ENCODE results near the gene ZNF654. TPM values are rescaled to one million over a fixed set of nuclear protein-coding genes. Genes with fewer than 3 reads are reported as not detected.
A peak's percentile ranks its signal among the peaks of the same experiment; 100 is the strongest.

The ZNF654 gene
- polyA plus RNA-seq, 1 experiment: 6.7 TPM

- no peak overlapping the region for H3K4me3 ChIP-seq (ENCODE audit: low read depth, low read length)
- POLR2A ChIA-PET: no interaction called here
Observed at GRCh38 chr3:88142094-88142624, 83.1 kb downstream of the ZNF654 start.

GRCh38 chr3:88147261-88147660 is 88.2 kb downstream of the ZNF654 start:
- Histone ChIP-seq H3K4me3 (ENCODE audit: low read depth, low read length) (no peak overlapping the region), H3K27ac (ENCODE audit: low read depth, low read length) (no peak overlapping the region), H3K9me3 (ENCODE audit: control insufficient read depth, insufficient read depth, low read length) (no peaks in the 10 kb centered on the region; the same call in 1 of the 2 replicates), H3K27me3 (ENCODE audit: control insufficient read depth, insufficient read depth, low read length) (no peaks in the 10 kb centered on the region)
- CTCF ChIA-PET: no interaction called here
- no peak for DNase-seq (ENCODE audit: low read depth, low spot score)
- POLR2A ChIA-PET: no interaction called here
- no peak for TF ChIP-seq CTCF (IDR thresholded peaks at IDR 0.05; ENCODE audit: low read depth, low read length)

More at GRCh38 chr3:88142094-88142624, 83.1 kb downstream of the ZNF654 start:
- CTCF ChIA-PET: interaction anchor here (2.5 kb wide), 1 partner anchor 29 kb away, joined by 8 read pairs; no protein-coding TSS in a partner anchor
- TF ChIP-seq CTCF (IDR thresholded peaks at IDR 0.05; ENCODE audit: low read depth, low read length): no peak
- Histone ChIP-seq H3K27ac (ENCODE audit: low read depth, low read length) (no peak overlapping the region), H3K27me3 (ENCODE audit: control insufficient read depth, insufficient read depth, low read length) (no peaks in the 10 kb centered on the region), H3K9me3 (ENCODE audit: control insufficient read depth, insufficient read depth, low read length) (no peaks in the 10 kb centered on the region)
- no peak for DNase-seq (ENCODE audit: low read depth, low spot score)

GRCh38 chr3:88148651-88149050 is 89.6 kb downstream of the ZNF654 start:
- H3K27me3 ChIP-seq (ENCODE audit: control insufficient read depth, insufficient read depth, low read length): no peaks in the 10 kb centered on the region
- no peak for DNase-seq (ENCODE audit: low read depth, low spot score)
- no peaks in the 10 kb centered on the region; the same call in 1 of the 2 replicates for H3K9me3 ChIP-seq (ENCODE audit: control insufficient read depth, insufficient read depth, low read length)
- TF ChIP-seq CTCF (IDR thresholded peaks at IDR 0.05; ENCODE audit: low read depth, low read length): no peak
- CTCF ChIA-PET: interaction anchor here (1.2 to 1.4 kb wide), 2 partner anchors 35 to 798 kb away, joined by 4 to 5 read pairs; no protein-coding TSS in a partner anchor
- H3K27ac ChIP-seq (ENCODE audit: low read depth, low read length): no peak overlapping the region
- H3K4me3 ChIP-seq (ENCODE audit: low read depth, low read length): peak overlapping the region; percentile 100
- POLR2A ChIA-PET: interaction anchor here (2.5 kb wide), 1 partner anchor 90 kb away, joined by 17 read pairs; the partner anchor contains the start of genes CGGBP1 and ZNF654

GRCh38 chr3:88149101-88149508 is 90.0 kb downstream of the ZNF654 start:
- H3K27me3 ChIP-seq (ENCODE audit: control insufficient read depth, insufficient read depth, low read length): no peaks in the 10 kb centered on the region
- no peaks in the 10 kb centered on the region; the same call in 1 of the 2 replicates for H3K9me3 ChIP-seq (ENCODE audit: control insufficient read depth, insufficient read depth, low read length)
- peak overlapping the region; percentile 35 for H3K27ac ChIP-seq (ENCODE audit: low read depth, low read length)
- no peak for DNase-seq (ENCODE audit: low read depth, low spot score)
- H3K4me3 ChIP-seq (ENCODE audit: low read depth, low read length): peak overlapping the region; percentile 100
- ChIA-PET CTCF (interaction anchor here (1.0 to 1.4 kb wide), 3 partner anchors 20 to 798 kb away, joined by 3 to 5 read pairs (median 4); no protein-coding TSS in a partner anchor), POLR2A (interaction anchor here (2.5 kb wide), 1 partner anchor 90 kb away, joined by 17 read pairs; the partner anchor contains the start of genes CGGBP1 and ZNF654)
- TF ChIP-seq CTCF (IDR thresholded peaks at IDR 0.05; ENCODE audit: low read depth, low read length): no peak

Measured in AG04450 (cell line).